H1 (cell line): ENCODE results near the gene KRTAP17-1. TPM values are rescaled to one million over a fixed set of nuclear protein-coding genes. Genes with fewer than 3 reads are reported as not detected.

Experiments used
- CEBPB ChIP-seq: IDR thresholded peaks from 2 replicates; pipeline ENCODE4 v1.6.1; 2012; ENCODE audit warnings: low read depth, low read length
- CHD1 ChIP-seq: IDR thresholded peaks from 2 replicates; pipeline ENCODE4 v1.6.1; 2012; ENCODE audit warnings: low read depth, low read length, improper control_type of control experiment
- GTF2F1 ChIP-seq: IDR thresholded peaks from 2 replicates; pipeline ENCODE4 v1.6.1; 2012; ENCODE audit warnings: low read depth, low read length, improper control_type of control experiment, borderline replicate concordance
- KDM5A ChIP-seq: fragments of 200-600 bp; IDR thresholded peaks from 2 replicates; pipeline ENCODE4 v1.7.1; 2012; ENCODE audit warnings: mild to moderate bottlenecking, low read length, inconsistent platforms, mixed read lengths
- RAD21 ChIP-seq, 2 experiments: IDR thresholded peaks in 1 of 2; conservative IDR thresholded peaks in 1 of 2; 2 replicates each; pipeline ENCODE4 v1.6.1; 2011; ENCODE audit warnings: low read depth in 2 of 2, low read length in 2 of 2, improper control_type of control experiment in 1 of 2, inconsistent platforms in 1 of 2, mild to moderate bottlenecking in 1 of 2, moderate library complexity in 1 of 2
- RXRA ChIP-seq: IDR thresholded peaks from 2 replicates; pipeline ENCODE4 v1.6.1; 2011; ENCODE audit warnings: low read depth, mild to moderate bottlenecking, low read length, moderate library complexity; ENCODE audit not compliant: insufficient read depth
- polyA plus RNA-seq, 7 experiments: library from polyadenylated mRNA; depleted of rRNA in 3 of 7; stranded (reverse) in 5 of 7; unstranded in 2 of 7; fragments of >200 nt in 5 of 7; fragments of 200-250 nt in 2 of 7; gene quantifications; 1 replicate in 5 of 7; 2 replicates in 1 of 7; 4 replicates in 1 of 7; pipeline versions ENCODE4 v1.2.1 to v1.2.3, GENCODE V29; 2011 to 2013; ENCODE audit warnings: missing spikeins in 2 of 7, mixed read lengths in 2 of 7
- total RNA-seq: library from RNA; stranded (reverse); fragmentation: NEBNext Ultra II Directional; extraction: Animal tissue kit (Norgen Biotek cat#: 25700); gene quantifications from 2 replicates; pipeline ENCODE4 v1.2.1, GENCODE V29; 2021

Gene KRTAP17-1
- total and polyA plus RNA-seq, 2 of the 8 experiments (the other 6 are each of a cell fraction or from before 2014, with no cell fraction given), result not detected

DNA sequence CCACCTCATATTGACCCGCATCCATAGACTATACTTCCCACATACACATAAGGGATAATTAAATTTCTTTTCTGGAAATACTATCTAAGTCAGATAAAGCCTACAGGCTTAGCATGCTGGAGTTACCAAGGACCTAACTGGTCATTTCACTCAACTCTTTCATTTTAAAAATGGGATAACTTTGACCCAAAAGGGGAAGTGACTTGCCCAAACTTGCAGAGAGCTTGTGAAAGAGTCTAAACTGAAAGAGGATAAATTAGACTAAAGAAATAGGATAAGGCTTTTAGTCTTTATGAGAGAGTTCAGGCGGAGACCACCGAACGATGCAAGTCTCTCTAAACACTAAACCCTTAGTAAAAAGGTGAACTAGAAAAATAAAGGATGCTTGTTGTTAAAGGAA lies 39.0 kb upstream of the KRTAP17-1 start (continued):
- no peak for TF ChIP-seq RAD21 (IDR thresholded peaks at IDR 0.05 in 1 of 2, conservative IDR thresholded peaks at IDR 0.05 in 1 of 2; ENCODE audit: low read depth in 2 of 2, low read length in 2 of 2)
- no peak for TF ChIP-seq CHD1
- no peak for TF ChIP-seq RXRA
- no peak for TF ChIP-seq KDM5A
- TF ChIP-seq GTF2F1, result no peak
- no peak for TF ChIP-seq CEBPB
- TF ChIP-seq, all 59 proteins: peak for 0
